CD4-positive, alpha-beta memory T cell (primary cell): ENCODE measurements around the gene SAG. TPM values are rescaled to one million over a fixed set of nuclear protein-coding genes. Genes with fewer than 3 reads are reported as not detected.
A peak's percentile ranks its signal among the peaks of the same experiment; 100 is the strongest.

Experiments used
- CTCF ChIA-PET: fragments of 350-600 bp; sonication (Branson Sonifier 250); formaldehyde crosslinking; loops from one replicate; lab custom pipeline; 2021; ENCODE audit warnings: inconsistent platforms; ENCODE audit not compliant: partially characterized antibody; lab: Charles Lee
- POLR2A ChIA-PET: fragments of 350-600 bp; sonication (Branson Sonifier 250); formaldehyde crosslinking; loops from one replicate; lab custom pipeline; 2021; ENCODE audit not compliant: partially characterized antibody; lab: Charles Lee
- DNase-seq, 5 donors: peaks; one replicate each; pipeline versions ENCODE4 v3.0.0 to v3.0.0-alpha.2; 2020 to 2022; ENCODE audit warnings: mixed read lengths in 1 of 5
- H3K27ac ChIP-seq: one replicate; pipeline ENCODE4 v1.7.0; 2013; ENCODE audit warnings: low read depth, low read length
- H3K27me3 ChIP-seq: 2 replicates; pipeline ENCODE4 v1.7.0; 2013; ENCODE audit warnings: mild to moderate bottlenecking, low read length, moderate library complexity; ENCODE audit not compliant: insufficient read depth
- H3K36me3 ChIP-seq: 2 replicates; pipeline ENCODE4 v1.7.0; 2013; ENCODE audit warnings: mild to moderate bottlenecking, low read length, moderate library complexity; ENCODE audit not compliant: insufficient read depth
- H3K4me1 ChIP-seq: 2 replicates; pipeline ENCODE4 v1.7.0; 2013; ENCODE audit warnings: mild to moderate bottlenecking, low read length, moderate library complexity; ENCODE audit not compliant: insufficient read depth
- H3K4me3 ChIP-seq, 2 donors: one replicate each; pipeline ENCODE4 v1.7.0; 2013; ENCODE audit warnings: low read length in 2 of 2, mild to moderate bottlenecking in 1 of 2
- H3K9me3 ChIP-seq, 2 donors: one replicate each; pipeline ENCODE4 v1.7.0; 2013; ENCODE audit warnings: low read length in 2 of 2, control low read depth in 1 of 2; ENCODE audit not compliant: control insufficient read depth in 1 of 2
- H3K27ac Mint-ChIP-seq, 7 donors: one replicate each; pipeline ENCODE4 v1.8.0; 2020 to 2021; ENCODE audit warnings: mixed read lengths in 7 of 7, mild to moderate bottlenecking in 6 of 7, inconsistent platforms in 3 of 7, moderate library complexity in 3 of 7
- H3K27me3 Mint-ChIP-seq, 2 donors: one replicate each; pipeline ENCODE4 v1.8.0; 2020 to 2021; ENCODE audit warnings: mixed read lengths in 2 of 2
- H3K36me3 Mint-ChIP-seq, 2 donors: one replicate each; pipeline ENCODE4 v1.8.0; 2020 to 2021; ENCODE audit warnings: mixed read lengths in 2 of 2, inconsistent platforms in 1 of 2, mild to moderate bottlenecking in 1 of 2
- H3K4me1 Mint-ChIP-seq, 4 donors: one replicate each; pipeline ENCODE4 v1.8.0; 2020 to 2021; ENCODE audit warnings: mixed read lengths in 4 of 4, mild to moderate bottlenecking in 1 of 4
- H3K4me3 Mint-ChIP-seq, 8 donors: one replicate each; pipeline ENCODE4 v1.8.0; 2020 to 2021; ENCODE audit warnings: mixed read lengths in 8 of 8, mild to moderate bottlenecking in 7 of 8, moderate library complexity in 6 of 8, inconsistent platforms in 3 of 8
- H3K9me3 Mint-ChIP-seq, 8 donors: one replicate each; pipeline ENCODE4 v1.8.0; 2020 to 2021; ENCODE audit warnings: mixed read lengths in 8 of 8, mild to moderate bottlenecking in 5 of 8, inconsistent platforms in 3 of 8, moderate library complexity in 1 of 8
- intact Hi-C: fragments of 100-400 bp; cut with micrococcal nuclease; formaldehyde crosslinking; loops from one replicate; pipeline ENCODE4 v1.15.1; 2023
- polyA plus RNA-seq, 2 donors: library from polyadenylated mRNA; unstranded; fragments of 300-500 nt; fragmentation: Illumina TruSeq; gene quantifications; one replicate each; pipeline ENCODE4 v1.2.3, GENCODE V29; 2021
- total RNA-seq, 2 experiments: library from RNA; stranded (reverse); gene quantifications; one replicate each; pipeline ENCODE4 v1.2.3, GENCODE V29; 2021

The SAG gene
- total and polyA plus RNA-seq, 4 experiments from 2014 or later: 0.06 TPM; not detected in 3

GRCh38 chr2:233281553-233281952 is 26.1 kb upstream of the SAG start:
- Histone ChIP-seq H3K36me3 (peaks cover 83% of the 10 kb centered on the region), H3K4me3 (no peak overlapping the region), H3K9me3 (no peaks in the 10 kb centered on the region), H3K4me1 (no peaks in the 10 kb centered on the region), H3K27ac (no peak overlapping the region), H3K27me3 (no peaks in the 10 kb centered on the region)
- H3K36me3 Mint-ChIP-seq: peaks cover 57 to 83% of the 10 kb centered on the region in 2 donors
- ChIA-PET CTCF (no interaction called here), POLR2A (interaction anchor here (1.0 to 1.1 kb wide), 2 partner anchors 13 to 137 kb away, joined by 3 to 4 read pairs; no protein-coding TSS in a partner anchor)
- no peaks in the 10 kb centered on the region for H3K9me3 Mint-ChIP-seq
- peak overlapping the region in 5 of 7 donors; percentile 43 to 82 (median 65) for H3K27ac Mint-ChIP-seq
- intact Hi-C loops: no loop called here
- no peak overlapping the region for H3K4me3 Mint-ChIP-seq
- no peak for DNase-seq
- H3K27me3 Mint-ChIP-seq: no peaks in the 10 kb centered on the region
- peaks cover 14 to 33% (median 19%) of the 10 kb centered on the region in 4 donors for H3K4me1 Mint-ChIP-seq

GRCh38 chr2:233281992-233282603 is 25.5 kb upstream of the SAG start:
- H3K36me3 ChIP-seq: peaks cover 84% of the 10 kb centered on the region
- H3K4me3 ChIP-seq: no peak overlapping the region
- ChIA-PET CTCF (interaction anchor here (0.9 to 1.5 kb wide), 2 partner anchors 8 to 14 kb away, joined by 3 to 4 read pairs; no protein-coding TSS in a partner anchor), POLR2A (interaction anchor here (0.8 to 1.9 kb wide), 3 partner anchors 10 to 137 kb away, joined by 3 to 5 read pairs (median 3); no protein-coding TSS in a partner anchor)
- intact Hi-C loops: no loop called here
- Mint-ChIP-seq H3K4me3 (no peak overlapping the region), H3K27ac (peak overlapping the region in 6 of 7 donors; percentile 43 to 82 (median 58)), H3K36me3 (peaks cover 62 to 85% of the 10 kb centered on the region in 2 donors), H3K27me3 (no peaks in the 10 kb centered on the region), H3K9me3 (no peaks in the 10 kb centered on the region), H3K4me1 (peaks cover 14 to 33% (median 19%) of the 10 kb centered on the region in 4 donors)
- H3K27ac ChIP-seq: no peak overlapping the region
- H3K9me3 ChIP-seq: no peaks in the 10 kb centered on the region
- no peaks in the 10 kb centered on the region for H3K27me3 ChIP-seq
- DNase-seq: no peak
- H3K4me1 ChIP-seq: no peaks in the 10 kb centered on the region

- CTCF ChIA-PET: interaction anchor here (0.9 kb wide), 1 partner anchor 18 kb away, joined by 3 read pairs; no protein-coding TSS in a partner anchor
Measured at GRCh38 chr2:233285921-233286320, 21.7 kb upstream of the SAG start.

GRCh38 chr2:233287871-233288270 is 19.7 kb upstream of the SAG start:
- Mint-ChIP-seq H3K27me3 (no peaks in the 10 kb centered on the region), H3K27ac (peak overlapping the region in 4 of 7 donors; percentile 50 to 68 (median 52)), H3K4me3 (no peak overlapping the region), H3K36me3 (peaks cover 53 to 81% of the 10 kb centered on the region in 2 donors), H3K4me1 (peaks cover 3 to 12% (median 5%) of the 10 kb centered on the region in 4 donors), H3K9me3 (no peaks in the 10 kb centered on the region)
- ChIA-PET POLR2A (interaction anchor here (1.4 to 1.7 kb wide), 2 partner anchors 17 to 43 kb away, joined by 4 read pairs; no protein-coding TSS in a partner anchor), CTCF (interaction anchor here (1.8 kb wide), 1 partner anchor 10 kb away, joined by 4 read pairs; no protein-coding TSS in a partner anchor)
- no peaks in the 10 kb centered on the region for H3K4me1 ChIP-seq
- H3K4me3 ChIP-seq: no peak overlapping the region
- DNase-seq: no peak
- intact Hi-C loops: no loop called here
- no peaks in the 10 kb centered on the region for H3K9me3 ChIP-seq
- H3K27me3 ChIP-seq: no peaks in the 10 kb centered on the region
- peaks cover 79% of the 10 kb centered on the region for H3K36me3 ChIP-seq
- H3K27ac ChIP-seq: no peak overlapping the region

More at GRCh38 chr2:233285921-233286320, 21.7 kb upstream of the SAG start:
- H3K36me3 Mint-ChIP-seq: peaks cover 58 to 81% of the 10 kb centered on the region in 2 donors
- H3K27ac Mint-ChIP-seq: peak overlapping the region; percentile 8 to 62 (median 47)
- H3K4me3 Mint-ChIP-seq: no peak overlapping the region
- Histone ChIP-seq H3K4me1 (no peaks in the 10 kb centered on the region), H3K36me3 (peaks cover 79% of the 10 kb centered on the region), H3K27ac (no peak overlapping the region), H3K9me3 (no peaks in the 10 kb centered on the region), H3K4me3 (no peak overlapping the region), H3K27me3 (no peaks in the 10 kb centered on the region)
- no peaks in the 10 kb centered on the region for H3K9me3 Mint-ChIP-seq
- DNase-seq: no peak
- H3K27me3 Mint-ChIP-seq: no peaks in the 10 kb centered on the region
- H3K4me1 Mint-ChIP-seq: peaks cover 14 to 23% (median 17%) of the 10 kb centered on the region in 4 donors
- POLR2A ChIA-PET: no interaction called here
- intact Hi-C loops: no loop called here

- DNase-seq: no peak
- Mint-ChIP-seq H3K4me3 (no peak overlapping the region), H3K9me3 (no peaks in the 10 kb centered on the region), H3K4me1 (peaks cover 0 to 9% (median 4%) of the 10 kb centered on the region in 4 donors), H3K27me3 (no peaks in the 10 kb centered on the region), H3K36me3 (peaks cover 57 to 85% of the 10 kb centered on the region in 2 donors), H3K27ac (peak overlapping the region in 5 of 7 donors; percentile 9 to 82 (median 61))
- Histone ChIP-seq H3K9me3 (no peaks in the 10 kb centered on the region), H3K27me3 (no peaks in the 10 kb centered on the region), H3K4me1 (no peaks in the 10 kb centered on the region), H3K36me3 (peaks cover 84% of the 10 kb centered on the region), H3K4me3 (no peak overlapping the region), H3K27ac (no peak overlapping the region)
- ChIA-PET POLR2A (interaction anchor here (1.4 to 1.7 kb wide), 2 partner anchors 18 to 42 kb away, joined by 4 read pairs; no protein-coding TSS in a partner anchor), CTCF (no interaction called here)
- intact Hi-C loops: no loop called here
Measured at GRCh38 chr2:233288663-233289062, 19.0 kb upstream of the SAG start.

- Mint-ChIP-seq H3K36me3 (peaks cover 66 to 94% of the 10 kb centered on the region in 2 donors), H3K27ac (peak overlapping the region in 4 of 7 donors; percentile 8 to 86 (median 21)), H3K9me3 (no peaks in the 10 kb centered on the region), H3K27me3 (no peaks in the 10 kb centered on the region), H3K4me3 (no peak overlapping the region), H3K4me1 (peaks cover 0 to 9% (median 4%) of the 10 kb centered on the region in 4 donors)
- Histone ChIP-seq H3K27ac (no peak overlapping the region), H3K27me3 (no peaks in the 10 kb centered on the region), H3K4me1 (no peaks in the 10 kb centered on the region), H3K9me3 (no peaks in the 10 kb centered on the region), H3K4me3 (no peak overlapping the region), H3K36me3 (peaks cover 93% of the 10 kb centered on the region)
- POLR2A ChIA-PET: interaction anchor here (0.6 kb wide), 1 partner anchor 117 kb away, joined by 3 read pairs; no protein-coding TSS in a partner anchor
- intact Hi-C loops: no loop called here
- DNase-seq: no peak
- CTCF ChIA-PET: interaction anchor here (1.3 kb wide), 1 partner anchor 114 kb away, joined by 4 read pairs; no protein-coding TSS in a partner anchor
Measured at GRCh38 chr2:233289648-233290047, 18.0 kb upstream of the SAG start.
